D721Med (cell line): Measurements from ENCODE around the gene KIRREL2.
"Not testable (repeated sequence)": the region's sequence is repeated elsewhere in the genome, so short reads cannot be mapped to it uniquely, and the experiment has no call there.

Experiments
- DNase-seq: peaks from one replicate; pipeline ENCODE4 v3.0.0; 2011; ENCODE audit warnings: low spot score; ENCODE audit not compliant: insufficient read length
- FAIRE-seq: peaks from 2 replicates; lab custom pipeline; 2011; peaks lifted over from hg19 to GRCh38; lab: Jason Lieb, UNC
- CTCF ChIP-seq: IDR thresholded peaks from 2 replicates; pipeline ENCODE4 v1.5.1; 2012; ENCODE audit warnings: mild to moderate bottlenecking, control low read depth; ENCODE audit not compliant: insufficient read depth; ENCODE audit errors: missing control alignments

Gene KIRREL2

GRCh38 chr19:35885225-35885738 is 28.6 kb downstream of the KIRREL2 start:
- no peak for TF ChIP-seq CTCF
- DNase-seq (no peak), FAIRE-seq (no peak)

- TF ChIP-seq CTCF: no peak
- FAIRE-seq (no peak), DNase-seq (no peak)
Measured at GRCh38 chr19:35885904-35886303, 29.2 kb downstream of the KIRREL2 start.

GRCh38 chr19:35887197-35887596 is 30.5 kb downstream of the KIRREL2 start:
- DNase-seq: peak; percentile 12
- FAIRE-seq: no peak
- no peak for TF ChIP-seq CTCF

- FAIRE-seq: no peak
- DNase-seq: peak; percentile 3
- TF ChIP-seq CTCF: no peak
Measured at GRCh38 chr19:35888398-35888797, 31.7 kb downstream of the KIRREL2 start.

GRCh38 chr19:35889370-35890112 is 32.8 kb downstream of the KIRREL2 start:
- no peak for TF ChIP-seq CTCF
- peak; percentile 1 for DNase-seq
- no peak for FAIRE-seq

GRCh38 chr19:35890113-35890650 is 33.5 kb downstream of the KIRREL2 start:
- DNase-seq: peak; percentile 2
- TF ChIP-seq CTCF: no peak
- FAIRE-seq: no peak

- not testable (repeated sequence) for DNase-seq, FAIRE-seq
Measured at GRCh38 chr19:35891819-35892218, 35.1 kb downstream of the KIRREL2 start.
